GM18868 (cell line): ENCODE results near the gene TERC.

Experiments
- ATAC-seq: cut with Tn5 transposase; IDR thresholded peaks from one replicate; pipeline ENCODE4 v1.9.1; 2021; ENCODE audit warnings: mild to moderate bottlenecking, moderate library complexity; ENCODE audit not compliant: unreplicated experiment

Gene TERC

GRCh38 chr3:169764882-169765612, at the start of gene TERC:
TERC (minus strand) TSS chr3:169765060.
- peak; percentile 82 for ATAC-seq

- ATAC-seq = peak; percentile 90
Observed at GRCh38 chr3:169813757-169814517, 49.1 kb upstream of the TERC start.

- ATAC-seq = no peak
Observed at GRCh38 chr3:169813278-169813677, 48.4 kb upstream of the TERC start.

- peak; percentile 66 for ATAC-seq
Observed at GRCh38 chr3:169812332-169813235, 47.7 kb upstream of the TERC start, which contains the start of the genes LRRC34 and LRRIQ4. LRRC34 (minus strand) TSS chr3:169812904; CDS start chr3:169812548, 356 bp downstream. LRRIQ4 (plus strand) TSS chr3:169812870; CDS start chr3:169821922, 9,052 bp downstream.

GRCh38 chr3:169811631-169812331, 46.9 kb upstream of the TERC start:
- ATAC-seq = peak; percentile 7

- no peak for ATAC-seq
Observed at GRCh38 chr3:169809230-169809795, 44.5 kb upstream of the TERC start.

GRCh38 chr3:169804681-169805080, 39.8 kb upstream of the TERC start:
- no peak for ATAC-seq

- no peak for ATAC-seq
Observed at GRCh38 chr3:169792359-169792758, 27.5 kb upstream of the TERC start.

- ATAC-seq = no peak
Observed at GRCh38 chr3:169790687-169791429, 26.0 kb upstream of the TERC start.

- no peak for ATAC-seq
Observed at GRCh38 chr3:169790219-169790618, 25.4 kb upstream of the TERC start.

GRCh38 chr3:169787791-169788190, 22.9 kb upstream of the TERC start:
- ATAC-seq = no peak

- no peak for ATAC-seq
Observed at GRCh38 chr3:169787120-169787519, 22.3 kb upstream of the TERC start.

GRCh38 chr3:169781209-169781855, 16.5 kb upstream of the TERC start:
- no peak for ATAC-seq

GRCh38 chr3:169780742-169781141, 15.9 kb upstream of the TERC start:
- ATAC-seq = no peak

GRCh38 chr3:169777822-169778221, 13.0 kb upstream of the TERC start:
- ATAC-seq = no peak

- ATAC-seq = no peak
Observed at GRCh38 chr3:169774186-169774585, 9.3 kb upstream of the TERC start.

- ATAC-seq = peak; percentile 81
Observed at GRCh38 chr3:169772897-169773816, 8.3 kb upstream of the TERC start, which contains the start of gene MYNN. MYNN (plus strand) TSS chr3:169773396; CDS start chr3:169774296, 900 bp downstream.
